Measurements from ENCODE around the gene APBB1.
"Not testable (repeated sequence)": the region's sequence is repeated elsewhere in the genome, so short reads cannot be mapped to it uniquely, and the experiment has no call there.

Gene APBB1

DNA sequence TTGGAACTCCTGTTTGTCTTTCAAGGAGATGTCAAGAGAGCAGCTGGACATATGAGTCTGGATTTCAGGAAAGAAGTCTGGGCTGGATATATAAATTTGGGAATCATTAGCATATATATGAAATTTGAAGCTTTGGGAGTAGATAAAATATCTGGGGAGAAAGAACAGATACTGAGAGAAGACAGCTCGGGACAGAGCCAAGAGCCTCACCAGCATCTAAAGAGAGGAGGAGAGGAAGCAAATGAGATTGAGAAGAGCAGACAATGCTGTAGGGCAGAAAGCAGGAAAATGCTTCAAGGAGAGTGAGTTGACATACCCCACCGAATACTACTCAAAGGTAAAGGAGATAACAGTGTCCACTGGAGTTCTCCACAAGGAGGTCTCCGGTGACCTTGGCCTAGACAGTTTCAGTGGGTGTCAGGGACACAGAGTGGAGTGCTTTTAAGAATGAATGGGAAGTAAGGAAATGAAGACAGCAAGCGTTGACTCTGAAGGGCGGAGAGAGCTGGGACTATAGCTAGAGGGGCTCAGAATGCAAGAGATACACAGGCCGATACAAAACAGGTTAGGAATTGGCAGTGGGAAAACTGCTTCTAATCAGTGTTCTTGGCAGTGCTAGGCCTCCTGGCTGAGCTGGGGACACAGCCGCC, 862 bp downstream of the APBB1 start:
- DNase-seq (ENCODE audit: low read depth), result no peak

DNA sequence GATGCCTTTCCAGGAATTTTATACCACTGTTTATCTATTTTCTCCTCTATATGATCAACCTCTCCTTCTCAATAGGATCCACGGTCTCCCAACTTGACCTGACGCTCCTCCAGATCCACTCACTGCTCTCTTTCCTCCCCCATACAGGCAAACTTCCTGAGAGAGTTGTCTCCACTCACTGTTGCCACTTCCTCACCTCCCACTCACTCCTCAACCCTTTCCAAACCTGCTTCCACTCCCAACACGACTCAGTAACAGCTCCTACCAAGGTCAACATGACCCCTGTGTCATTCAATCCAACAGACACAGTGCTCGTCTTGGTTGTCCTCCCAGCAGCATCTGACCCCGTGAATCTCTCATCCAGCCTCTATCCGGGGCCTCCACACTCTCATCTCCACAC, 3.1 kb downstream of the APBB1 start:
- DNase-seq (ENCODE audit: low read depth), result no peak

DNA sequence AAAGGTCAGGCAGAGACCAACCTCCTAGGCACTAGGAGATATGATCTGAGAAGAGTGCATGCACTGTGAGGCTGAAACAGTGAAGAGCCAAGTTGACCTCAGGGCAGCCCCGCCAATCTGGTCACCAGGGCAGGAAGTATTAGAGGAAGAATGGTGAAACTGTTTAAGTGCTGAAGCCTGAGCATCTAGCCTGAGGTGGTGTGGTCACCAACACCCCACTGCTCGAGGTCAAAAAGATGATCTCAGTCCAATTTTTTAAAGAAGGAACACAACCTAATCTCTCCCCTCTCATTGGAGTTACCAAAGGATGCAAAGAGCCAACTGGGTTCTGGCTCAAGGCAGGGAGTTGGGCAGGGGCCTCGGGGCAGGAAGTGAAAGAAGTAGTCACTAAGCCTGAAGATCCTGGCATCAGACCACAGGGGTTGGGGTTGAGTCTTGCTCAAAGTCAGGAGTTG, 4.0 kb downstream of the APBB1 start:
- DNase-seq (ENCODE audit: low read depth), result no peak

DNA sequence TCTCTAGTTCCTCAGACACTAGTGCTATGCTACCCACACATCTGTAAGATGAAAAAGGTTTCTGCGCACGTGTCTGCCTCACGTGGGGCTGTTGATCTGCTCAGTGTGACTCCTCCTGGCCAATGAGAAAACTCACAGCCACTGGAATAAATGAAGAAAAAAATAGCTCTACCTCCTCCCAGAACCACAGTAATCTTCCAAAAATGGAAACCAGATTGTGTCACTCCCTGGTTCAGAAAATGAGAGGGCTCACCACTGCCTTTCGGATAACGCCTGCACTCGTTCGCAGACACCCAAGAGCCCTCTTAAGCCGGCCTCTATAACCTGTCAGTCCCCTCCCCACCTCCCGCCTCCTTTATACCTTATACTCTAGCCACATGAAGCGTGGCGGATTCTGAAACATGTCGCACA, 5.1 kb downstream of the APBB1 start:
- DNase-seq (ENCODE audit: low read depth), result peak; percentile 43

DNA sequence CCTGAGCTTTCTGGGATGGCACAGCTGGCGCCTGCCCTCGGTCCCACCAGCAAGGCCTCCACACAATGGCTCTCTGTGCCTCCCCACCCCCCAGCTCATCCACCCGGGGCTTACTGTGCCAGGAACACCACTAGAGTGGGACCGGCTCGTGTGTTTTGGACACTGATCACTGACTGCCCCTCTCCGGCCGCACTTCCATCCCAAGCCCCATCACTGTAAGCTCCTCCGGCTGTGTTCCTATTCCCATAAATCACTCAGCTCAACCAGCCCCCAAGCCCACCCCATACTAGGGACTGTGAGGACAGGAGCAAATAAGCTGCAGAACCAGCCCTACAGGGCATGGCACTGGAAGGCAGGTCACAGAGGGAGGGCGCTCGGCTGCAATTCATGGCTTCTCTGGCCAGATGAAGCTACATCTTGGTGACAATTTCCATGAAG, 7.3 kb downstream of the APBB1 start:
- no peak for DNase-seq (ENCODE audit: low read depth)

DNA sequence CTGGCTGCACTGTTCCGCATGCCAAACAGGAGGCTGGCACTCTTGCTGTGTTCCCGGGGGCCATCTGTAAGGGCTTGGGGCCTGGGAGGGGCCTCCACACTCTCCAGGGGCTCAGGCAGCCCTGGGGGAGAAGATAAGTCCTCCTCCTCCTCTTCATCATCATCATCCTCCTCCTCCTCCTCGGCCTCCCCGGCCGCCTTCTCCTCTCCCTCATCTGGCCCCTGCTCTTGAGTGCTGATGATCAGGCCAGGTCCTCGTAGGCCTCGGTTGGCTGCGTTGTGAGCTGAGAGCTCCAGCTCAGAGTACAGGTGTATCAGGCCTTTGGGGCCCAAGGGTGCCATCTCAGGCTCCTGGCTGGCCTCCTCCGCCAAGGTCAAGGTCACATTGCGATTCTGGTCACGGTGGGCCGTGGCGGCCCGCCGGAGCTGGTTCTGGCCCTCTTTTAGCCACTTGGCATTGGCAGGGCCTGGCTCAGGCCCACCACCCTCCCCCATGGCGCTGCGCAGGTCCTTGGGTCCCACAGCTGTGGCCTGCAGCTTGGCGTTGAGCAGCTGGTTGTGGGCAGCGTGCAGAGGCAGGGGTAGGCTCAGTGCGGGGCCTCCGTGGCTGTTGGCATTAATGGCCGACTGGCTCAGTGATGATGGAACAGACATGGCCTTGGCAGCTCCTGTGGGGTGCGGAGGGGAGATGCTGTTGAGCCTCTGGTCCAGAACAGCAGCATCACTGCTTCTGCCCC, 8.0 kb downstream of the APBB1 start:
- no peak for DNase-seq (ENCODE audit: low read depth)

DNA sequence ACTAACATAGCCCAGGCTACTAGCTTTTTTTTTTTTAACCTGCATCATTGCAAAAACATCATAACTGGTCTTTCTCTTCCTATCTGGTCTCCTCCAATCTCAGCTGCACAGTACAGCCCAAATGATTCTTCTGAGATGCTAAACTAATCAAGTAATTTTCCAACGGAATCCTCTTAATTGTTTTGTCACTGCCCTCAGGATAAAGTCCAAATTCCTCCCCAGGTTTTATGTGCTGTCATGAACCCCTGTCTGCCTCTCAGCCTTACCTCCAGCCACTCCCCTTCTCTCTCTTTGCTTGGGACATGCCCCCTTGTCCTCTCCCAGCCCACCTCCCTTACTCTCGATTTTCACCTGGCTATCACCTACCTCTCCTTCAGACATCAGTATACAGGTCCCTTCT, 12.5 kb downstream of the APBB1 start:
- DNase-seq (ENCODE audit: low read depth), result no peak

DNA sequence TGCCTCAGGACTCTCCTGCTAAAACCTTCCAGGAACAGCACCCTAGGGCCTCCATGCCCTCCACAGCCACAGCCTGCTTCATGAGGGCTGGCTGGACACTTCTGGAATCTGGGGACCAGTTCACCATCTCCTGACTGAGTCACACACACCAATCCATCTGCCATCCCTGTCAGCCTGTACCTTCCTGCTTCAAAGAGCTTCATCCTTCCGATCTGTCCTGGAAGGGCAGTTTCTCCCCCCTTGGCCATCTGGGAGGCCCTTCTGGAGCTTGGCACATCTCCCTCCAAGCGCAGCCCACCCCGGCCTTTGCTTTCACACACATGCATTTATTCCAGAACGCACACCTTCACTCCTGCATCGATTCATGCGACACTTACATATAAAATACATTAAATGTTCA, 13.0 kb downstream of the APBB1 start:
- no peak for DNase-seq (ENCODE audit: low read depth)

DNA sequence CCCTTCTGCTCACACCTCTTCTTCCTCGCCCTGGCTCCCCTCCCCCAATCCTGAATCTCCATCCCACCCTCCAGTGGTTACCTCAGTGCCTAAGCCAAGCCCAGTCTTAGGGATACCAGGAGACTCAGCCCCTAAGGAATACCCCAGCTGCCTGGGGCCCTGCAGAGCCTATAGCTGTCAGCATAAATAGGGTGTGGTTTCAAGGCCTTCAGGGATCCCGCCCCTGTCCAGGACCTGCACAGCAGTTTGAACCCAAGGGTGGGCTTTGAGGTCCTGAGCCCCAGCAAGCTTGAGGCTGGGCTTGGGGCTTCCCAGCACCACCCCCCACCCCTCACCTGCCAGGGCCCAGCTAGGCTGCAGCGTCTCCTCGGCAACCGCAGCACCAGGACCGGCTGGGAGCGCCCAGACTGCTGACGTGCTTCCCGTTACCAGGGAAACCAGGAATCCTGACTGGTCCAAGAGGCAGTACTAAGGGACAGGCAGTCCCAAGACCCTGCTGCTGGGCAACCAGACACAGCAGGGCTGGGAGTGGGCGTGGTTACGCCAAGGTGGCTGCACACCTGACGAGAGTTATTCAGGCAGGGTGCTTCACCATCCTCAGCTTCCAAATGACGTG, 13.7 kb downstream of the APBB1 start:
- DNase-seq (ENCODE audit: low read depth), result no peak

DNA sequence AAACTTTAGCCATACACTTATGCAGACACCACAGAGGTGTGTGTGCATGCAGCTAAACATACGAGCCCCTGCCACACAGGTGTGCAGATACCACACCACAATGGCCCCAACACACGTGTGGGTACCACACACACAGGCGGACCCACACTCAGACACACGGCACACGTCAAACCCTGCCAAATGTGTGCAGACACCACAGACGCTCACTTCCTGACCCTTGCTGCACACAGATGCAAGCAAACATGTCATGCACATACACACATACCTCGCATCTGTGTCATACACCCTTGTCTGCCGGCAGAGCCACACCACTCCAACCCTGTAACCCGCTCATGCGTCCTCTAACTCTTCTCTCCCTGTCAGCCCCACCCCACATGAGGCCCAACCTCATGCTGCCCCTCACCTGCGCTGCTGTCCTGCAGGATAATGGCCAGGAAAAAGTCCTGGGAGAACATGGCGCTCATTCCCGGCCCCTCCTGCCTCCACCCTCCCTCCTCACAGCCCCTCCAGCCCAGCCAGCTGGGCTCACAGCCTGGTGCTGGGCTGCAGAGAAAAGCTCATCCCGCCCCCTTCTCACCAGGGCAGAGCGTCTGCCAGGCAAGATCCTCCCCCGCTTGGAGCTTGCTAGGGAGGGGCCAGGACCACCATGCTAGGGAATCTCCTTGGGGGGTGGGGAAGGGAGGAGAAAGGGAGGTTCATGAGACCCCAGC, 14.4 kb downstream of the APBB1 start:
- DNase-seq (ENCODE audit: low read depth), result no peak

DNA sequence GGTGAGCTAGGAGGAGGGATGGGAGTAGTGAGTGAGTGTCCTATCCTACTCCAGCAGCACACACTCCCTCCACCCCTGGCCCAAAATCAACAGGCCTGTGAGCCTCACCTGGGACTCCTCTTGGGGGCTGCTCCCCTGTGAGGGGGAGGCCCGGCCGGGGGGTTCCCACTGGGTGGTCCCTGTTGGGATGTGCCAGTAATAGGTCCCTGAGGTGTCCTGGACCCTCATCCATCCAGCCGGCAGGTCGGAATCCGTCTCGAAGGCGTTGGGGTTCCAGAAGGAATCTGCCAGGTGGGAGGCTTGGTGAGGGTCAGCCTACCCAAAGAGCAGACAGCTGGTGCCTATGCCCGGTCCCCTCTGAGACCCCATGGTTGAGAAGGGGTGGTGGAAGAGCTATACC, 15.4 kb downstream of the APBB1 start:
- no peak for DNase-seq (ENCODE audit: low read depth)

DNA sequence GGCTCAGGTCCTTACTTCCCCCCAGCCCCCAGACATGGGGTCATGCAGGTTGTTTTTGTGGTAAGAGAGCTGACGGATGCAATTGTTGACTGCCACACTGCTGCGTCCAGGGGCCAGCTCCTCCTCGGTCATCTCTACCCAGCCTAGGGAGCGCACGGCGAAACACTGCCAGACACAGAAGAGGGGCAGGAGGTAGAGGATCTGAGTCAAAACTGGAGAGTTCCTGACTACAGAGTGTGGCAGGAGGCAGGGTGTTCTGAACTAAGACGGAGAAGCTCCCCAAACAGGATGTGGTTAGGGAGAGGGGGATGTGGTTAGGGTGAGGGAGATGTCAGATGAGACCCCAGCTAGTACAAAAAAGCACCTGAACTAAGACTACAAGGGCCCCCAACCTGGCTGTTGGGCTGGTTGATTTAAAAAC, 16.3 kb downstream of the APBB1 start:
- peak; percentile 48 for DNase-seq (ENCODE audit: low read depth)

DNA sequence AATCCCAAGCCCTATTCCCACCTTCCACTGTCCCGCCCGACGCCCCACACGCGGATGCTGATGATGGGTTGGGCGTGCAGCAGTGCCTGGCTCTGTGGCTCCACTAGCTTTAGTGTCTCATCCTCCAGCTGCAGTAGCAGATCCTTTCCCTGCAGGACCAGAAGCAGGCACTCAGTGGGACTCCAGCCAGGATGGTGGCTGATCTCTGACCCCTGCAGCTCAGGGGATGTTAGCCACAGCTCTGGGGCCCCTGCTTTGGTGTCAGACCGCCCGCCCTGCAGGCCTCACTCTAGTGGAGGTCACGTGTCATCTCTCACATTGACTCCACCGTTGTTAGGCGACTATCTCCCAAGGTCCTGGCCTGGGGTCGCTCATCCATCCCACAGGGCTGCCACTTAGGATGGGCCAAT, 16.8 kb downstream of the APBB1 start:
- no peak for DNase-seq (ENCODE audit: low read depth)

DNA sequence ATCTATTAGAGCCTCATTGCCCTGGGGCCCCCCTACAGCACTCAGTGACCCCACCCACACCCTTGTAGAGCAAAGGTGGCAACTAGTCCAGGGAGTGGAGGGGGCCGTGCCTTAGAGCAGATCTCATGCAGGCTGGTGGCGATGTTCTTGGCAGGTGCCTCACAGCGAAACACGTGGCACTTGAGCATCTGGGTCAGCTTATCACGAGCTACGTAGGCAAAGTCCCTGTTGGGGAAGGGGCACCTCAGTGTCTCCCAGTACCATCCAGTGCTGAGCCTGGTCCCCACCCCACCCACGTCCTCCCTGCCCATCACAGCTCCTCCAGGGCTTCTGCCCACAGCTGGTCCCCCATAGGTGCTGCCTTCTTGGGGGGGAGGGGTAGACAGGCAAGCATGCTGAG, 17.4 kb downstream of the APBB1 start:
- no peak for DNase-seq (ENCODE audit: low read depth)

DNA sequence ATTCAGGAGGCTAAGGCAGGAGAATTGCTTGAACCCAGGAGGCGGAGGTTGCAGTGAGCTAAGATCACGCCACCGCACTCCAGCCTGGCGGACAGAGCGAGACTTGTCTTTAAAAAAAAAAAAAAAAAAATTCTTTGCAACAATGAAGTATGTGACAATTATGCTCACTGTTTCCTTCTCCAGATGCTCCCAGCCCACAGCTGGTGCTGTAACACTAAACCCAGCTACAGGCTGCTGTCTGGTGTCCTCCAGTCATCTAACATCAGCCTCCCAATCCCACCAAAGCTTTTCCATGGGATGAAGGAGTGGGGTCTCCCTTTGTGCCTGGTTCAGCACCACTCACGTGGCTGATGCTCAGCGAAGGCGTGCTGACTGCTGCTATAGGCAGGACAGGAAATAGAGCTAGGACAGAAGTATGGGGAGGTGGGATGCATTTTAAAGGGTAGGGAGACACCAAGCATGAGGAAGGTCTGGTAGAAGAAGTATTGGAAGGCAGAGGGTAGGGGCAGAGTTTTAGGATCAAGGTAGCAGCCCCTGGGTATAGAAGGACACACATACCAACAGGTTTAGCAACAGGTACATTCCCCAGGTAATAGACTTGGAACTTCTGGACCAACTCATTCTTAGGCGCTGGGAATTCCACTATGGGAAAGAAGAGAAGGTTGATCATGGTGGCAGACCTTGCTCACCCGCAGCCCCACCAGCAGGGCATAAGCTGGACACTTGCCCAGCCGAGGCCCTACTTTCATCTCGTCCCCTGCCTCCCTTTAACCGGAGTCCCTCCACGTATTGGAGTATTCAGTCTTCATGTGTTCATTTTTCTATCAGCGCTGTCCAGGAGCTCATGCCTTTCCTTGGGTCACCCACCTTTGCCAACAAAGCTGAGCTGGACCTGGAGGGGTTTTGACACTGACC, 18.2 kb downstream of the APBB1 start:
- DNase-seq (ENCODE audit: low read depth), result no peak

DNA sequence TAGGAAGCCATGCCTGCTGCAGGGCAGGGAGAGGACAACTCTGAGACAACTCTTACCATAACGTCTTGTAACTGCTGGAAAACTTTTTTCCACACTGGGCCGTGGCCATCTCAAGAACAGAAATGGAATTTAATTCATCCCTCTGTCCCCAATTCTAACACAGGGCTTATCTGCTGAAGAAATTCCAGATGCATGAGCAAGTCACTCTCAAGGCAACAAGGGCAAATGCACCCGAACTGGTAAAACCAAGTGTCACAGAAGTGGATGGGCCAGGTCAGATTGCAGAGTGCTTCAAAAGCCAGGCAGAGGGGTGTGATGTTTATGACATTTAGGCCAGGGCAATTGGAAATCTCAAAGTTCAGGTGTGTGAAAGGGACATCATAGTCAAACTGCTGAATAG, 21.3 kb downstream of the APBB1 start:
- no peak for DNase-seq (ENCODE audit: low read depth)

DNA sequence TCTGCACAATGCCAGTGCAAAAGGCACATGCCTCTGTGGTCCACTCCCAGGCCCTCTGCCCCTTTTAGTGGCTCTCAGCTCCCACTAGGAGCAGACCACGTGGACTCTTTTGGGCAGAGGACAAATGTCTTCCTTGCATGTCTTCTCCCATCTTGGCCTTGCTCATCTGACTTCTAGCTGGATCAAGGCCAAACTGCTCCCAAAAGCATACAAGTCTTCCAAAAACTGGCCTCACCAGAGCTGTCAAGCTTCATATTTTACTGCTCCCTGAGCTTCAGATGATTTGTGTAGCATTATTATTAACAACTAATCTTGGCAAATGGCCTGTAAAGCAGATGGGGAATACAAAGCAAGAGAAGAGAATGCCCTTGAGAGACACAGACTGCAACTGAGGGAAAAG, 21.7 kb downstream of the APBB1 start:
- DNase-seq (ENCODE audit: low read depth), result no peak

DNA sequence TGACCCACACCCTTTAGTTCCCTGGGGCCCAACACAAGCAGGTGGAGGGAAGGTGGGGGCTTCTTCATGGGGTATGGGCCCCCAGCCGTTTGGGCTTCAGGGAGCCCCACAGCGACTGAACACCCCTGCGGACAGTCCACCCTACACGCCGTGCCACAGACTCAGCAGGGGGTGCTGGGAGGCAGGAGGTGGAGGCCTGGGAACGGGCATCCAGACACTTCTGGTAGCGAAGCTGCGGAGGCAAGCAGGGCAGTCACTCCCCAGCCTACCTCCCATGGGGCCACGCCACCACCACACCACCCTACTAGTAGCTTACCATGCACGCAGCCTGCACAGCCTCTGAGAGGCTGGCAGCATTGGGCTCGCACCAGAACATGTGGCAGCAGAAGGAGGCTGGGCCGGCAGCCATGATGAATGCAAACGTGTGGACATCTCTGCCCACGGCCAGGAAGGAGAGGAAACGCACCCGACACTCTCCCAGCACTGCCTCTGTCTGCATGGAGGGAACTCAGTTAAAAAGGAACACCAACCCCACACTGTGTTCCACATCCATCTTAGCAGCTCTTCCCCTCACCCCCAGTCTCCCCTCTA, 23.3 kb downstream of the APBB1 start:
- no peak for DNase-seq (ENCODE audit: low read depth)

DNA sequence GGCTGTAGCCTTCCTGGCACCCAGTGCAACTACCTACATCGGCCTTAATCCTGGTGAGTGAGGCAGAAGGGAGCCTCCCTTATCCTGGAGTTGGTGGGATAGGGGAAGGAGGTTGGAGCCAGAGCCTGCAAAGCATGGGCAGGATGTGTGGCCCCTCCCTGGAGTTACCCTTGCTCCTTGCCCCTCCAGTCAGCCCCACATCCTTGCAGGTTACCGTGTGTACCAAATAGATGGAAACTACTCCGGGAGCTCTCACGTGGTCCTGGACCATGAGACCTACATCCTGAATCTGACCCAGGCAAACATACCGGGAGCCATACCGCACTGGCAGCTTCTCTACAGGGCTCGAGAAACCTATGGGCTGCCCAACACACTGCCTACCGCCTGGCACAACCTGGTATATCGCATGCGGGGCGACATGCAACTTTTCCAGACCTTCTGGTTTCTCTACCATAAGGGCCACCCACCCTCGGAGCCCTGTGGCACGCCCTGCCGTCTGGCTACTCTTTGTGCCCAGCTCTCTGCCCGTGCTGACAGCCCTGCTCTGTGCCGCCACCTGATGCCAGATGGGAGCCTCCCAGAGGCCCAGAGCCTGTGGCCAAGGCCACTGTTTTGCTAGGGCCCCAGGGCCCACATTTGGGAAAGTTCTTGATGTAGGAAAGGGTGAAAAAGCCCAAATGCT, 24.8 kb downstream of the APBB1 start:
- no peak for DNase-seq (ENCODE audit: low read depth)

DNA sequence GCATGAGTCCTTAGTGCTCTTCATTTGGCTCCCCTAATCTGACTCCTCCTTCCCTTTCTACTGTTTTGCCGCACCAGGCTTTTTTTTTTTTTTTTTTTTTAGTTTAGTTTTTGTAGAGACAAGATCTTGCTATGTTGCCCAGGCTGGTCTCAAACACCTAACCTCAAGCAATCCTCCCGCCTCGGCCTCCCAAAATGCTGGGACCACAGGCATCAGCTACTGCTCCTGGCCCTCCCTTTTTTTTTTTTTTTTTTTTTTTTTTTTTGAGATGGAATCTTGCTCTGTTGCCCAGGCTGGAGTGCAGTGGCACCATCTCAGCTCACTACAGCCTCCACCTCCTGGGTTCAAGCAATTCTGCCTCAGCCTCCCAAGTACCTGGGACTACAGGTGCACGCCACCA, 26.6 kb downstream of the APBB1 start:
- not testable (repeated sequence) for DNase-seq (ENCODE audit: low read depth)
